ENCODE results near the gene COL5A2.

COL5A2 gene

DNA sequence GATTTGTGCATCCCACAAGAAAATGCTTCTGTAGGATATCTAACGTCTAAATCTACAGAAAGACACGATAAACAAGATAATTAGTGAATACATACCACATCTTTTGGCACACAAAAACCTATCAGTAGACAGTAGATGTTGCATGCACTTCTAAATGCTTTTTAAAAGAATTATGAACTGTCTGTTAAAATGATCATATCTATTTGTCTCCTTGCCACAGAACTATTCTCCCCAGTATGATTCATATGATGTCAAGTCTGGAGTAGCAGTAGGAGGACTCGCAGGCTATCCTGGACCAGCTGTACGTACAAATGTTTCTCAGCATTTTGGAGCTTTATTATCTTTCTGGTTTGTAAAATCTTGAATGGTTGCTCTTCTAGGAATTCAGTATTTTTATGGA, 192.7 kb downstream of the COL5A2 start:
- TF ChIP-seq, protein P1, sequence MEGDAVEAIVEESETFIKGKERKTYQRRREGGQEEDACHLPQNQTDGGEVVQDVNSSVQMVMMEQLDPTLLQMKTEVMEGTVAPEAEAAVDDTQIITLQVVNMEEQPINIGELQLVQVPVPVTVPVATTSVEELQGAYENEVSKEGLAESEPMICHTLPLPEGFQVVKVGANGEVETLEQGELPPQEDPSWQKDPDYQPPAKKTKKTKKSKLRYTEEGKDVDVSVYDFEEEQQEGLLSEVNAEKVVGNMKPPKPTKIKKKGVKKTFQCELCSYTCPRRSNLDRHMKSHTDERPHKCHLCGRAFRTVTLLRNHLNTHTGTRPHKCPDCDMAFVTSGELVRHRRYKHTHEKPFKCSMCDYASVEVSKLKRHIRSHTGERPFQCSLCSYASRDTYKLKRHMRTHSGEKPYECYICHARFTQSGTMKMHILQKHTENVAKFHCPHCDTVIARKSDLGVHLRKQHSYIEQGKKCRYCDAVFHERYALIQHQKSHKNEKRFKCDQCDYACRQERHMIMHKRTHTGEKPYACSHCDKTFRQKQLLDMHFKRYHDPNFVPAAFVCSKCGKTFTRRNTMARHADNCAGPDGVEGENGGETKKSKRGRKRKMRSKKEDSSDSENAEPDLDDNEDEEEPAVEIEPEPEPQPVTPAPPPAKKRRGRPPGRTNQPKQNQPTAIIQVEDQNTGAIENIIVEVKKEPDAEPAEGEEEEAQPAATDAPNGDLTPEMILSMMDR (IDR thresholded peaks at IDR 0.05; ENCODE audit: borderline replicate concordance, control extremely low read depth, extremely low read depth, insufficient read depth, missing control alignments), result no peak
- in situ Hi-C loops (cut with MboI; ENCODE audit: low sequenced_read_pairs, unreplicated experiment), result no loop called here

DNA sequence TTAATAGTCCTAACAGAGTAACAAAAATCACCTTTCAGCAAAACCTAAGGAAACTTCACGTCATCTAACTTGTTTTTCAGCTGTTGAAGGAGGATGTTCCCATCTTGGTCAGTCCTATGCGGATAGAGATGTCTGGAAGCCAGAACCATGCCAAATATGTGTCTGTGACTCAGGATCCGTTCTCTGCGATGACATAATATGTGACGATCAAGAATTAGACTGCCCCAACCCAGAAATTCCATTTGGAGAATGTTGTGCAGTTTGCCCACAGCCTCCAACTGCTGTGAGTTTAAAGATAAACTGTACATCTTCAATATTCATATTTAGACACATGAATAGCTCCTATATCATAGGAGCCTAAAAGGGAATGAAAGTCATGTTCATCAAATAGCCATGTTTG, 194.9 kb downstream of the COL5A2 start:
- no peak for DNase-seq (ENCODE audit: low spot score)
- TF ChIP-seq, protein P1 (IDR thresholded peaks at IDR 0.05; ENCODE audit: borderline replicate concordance, control extremely low read depth, extremely low read depth, insufficient read depth, missing control alignments), result no peak
- in situ Hi-C loops (cut with MboI; ENCODE audit: low sequenced_read_pairs, unreplicated experiment), result no loop called here

More for the DNA sequence above, 192.7 kb downstream of the COL5A2 start:
- DNase-seq (ENCODE audit: low spot score), result no peak

DNA sequence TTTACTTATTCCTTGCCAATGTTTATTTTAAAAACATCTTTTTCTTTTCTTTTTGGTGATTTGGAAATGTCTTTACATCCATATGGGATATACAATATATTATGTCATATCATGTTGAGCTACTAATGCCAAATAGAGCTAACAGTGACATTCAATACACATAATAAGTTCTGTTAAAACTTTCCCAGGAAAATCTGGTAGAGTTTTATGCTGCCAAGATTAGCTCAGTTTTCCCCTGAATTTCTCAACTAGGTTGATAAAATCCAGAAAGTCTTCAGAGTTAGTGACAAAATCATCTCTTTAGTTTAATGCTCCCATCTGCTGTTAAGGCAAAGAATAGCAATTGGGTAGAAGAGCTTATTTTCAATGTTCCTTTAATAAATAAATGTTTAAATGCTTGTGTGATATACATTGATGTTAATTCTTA, 195.5 kb downstream of the COL5A2 start:
- TF ChIP-seq, protein P1 (IDR thresholded peaks at IDR 0.05; ENCODE audit: borderline replicate concordance, control extremely low read depth, extremely low read depth, insufficient read depth, missing control alignments), result no peak
- no peak for DNase-seq (ENCODE audit: low spot score)
- in situ Hi-C loops (cut with MboI; ENCODE audit: low sequenced_read_pairs, unreplicated experiment), result no loop called here

DNA sequence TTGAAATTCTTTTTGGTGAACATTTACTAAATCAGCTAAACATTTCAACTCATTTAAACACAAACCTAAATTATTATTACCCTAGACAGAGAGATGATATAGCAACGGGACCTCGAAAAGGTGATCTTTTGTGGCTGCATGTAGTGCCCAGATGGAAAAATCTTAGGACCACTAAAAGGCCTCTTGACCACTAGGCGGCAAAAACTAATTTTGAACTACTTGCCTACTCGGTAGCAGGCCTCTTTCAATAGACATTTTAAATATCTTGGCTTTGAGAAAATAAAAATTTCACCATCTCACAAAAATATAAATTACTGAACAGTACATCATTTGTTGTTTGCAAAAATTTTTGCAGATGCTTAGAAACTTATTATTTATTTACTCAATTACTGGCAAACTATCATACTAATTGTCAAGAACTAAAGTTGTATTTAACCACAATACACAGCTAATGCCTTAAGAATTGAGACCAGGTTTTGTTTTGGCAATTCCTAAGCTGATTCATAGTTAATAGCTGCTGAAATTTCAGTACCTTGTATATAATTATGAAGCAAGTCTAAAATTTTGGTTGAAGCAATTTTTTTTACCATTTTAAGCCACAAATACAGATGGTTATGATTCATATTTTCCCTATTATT, 196.0 kb downstream of the COL5A2 start:
- DNase-seq (ENCODE audit: low spot score), result no peak
- TF ChIP-seq, protein P1 (IDR thresholded peaks at IDR 0.05; ENCODE audit: borderline replicate concordance, control extremely low read depth, extremely low read depth, insufficient read depth, missing control alignments), result peak; percentile 8
- in situ Hi-C loops (cut with MboI; ENCODE audit: low sequenced_read_pairs, unreplicated experiment), result no loop called here
